Esophagus muscularis mucosa (tissue), 4 donors: Measurements from ENCODE around the gene METTL9.

Experiments
- EP300 ChIP-seq: sonication (generic); formaldehyde crosslinking; IDR thresholded peaks from one replicate; pipeline ENCODE4 v1.6.1; 2017; ENCODE audit warnings: antibody characterized with exemption
- POLR2A ChIP-seq: fragments of 450-650 bp; IDR thresholded peaks from one replicate; pipeline ENCODE4 v1.6.1; 2017; ENCODE audit warnings: antibody characterized with exemption, moderate library complexity, mild to moderate bottlenecking, low read depth
- POLR2AphosphoS5 ChIP-seq, 2 donors: sonication (generic); formaldehyde crosslinking; IDR thresholded peaks; one replicate each; pipeline ENCODE4 v1.6.1; 2017; ENCODE audit warnings: antibody characterized with exemption in 2 of 2
- TF ChIP-seq, protein P1 (sequence below), 3 experiments: fragments of 200-600 bp in 2 of 3; fragments of 450-650 bp in 1 of 3; sonication (generic) in 2 of 3; IDR thresholded peaks; one replicate each; pipeline ENCODE4 v1.5.1; 2017 to 2019; ENCODE audit warnings: antibody characterized with exemption in 3 of 3, mild to moderate bottlenecking in 2 of 3, moderate library complexity in 1 of 3

DNA sequence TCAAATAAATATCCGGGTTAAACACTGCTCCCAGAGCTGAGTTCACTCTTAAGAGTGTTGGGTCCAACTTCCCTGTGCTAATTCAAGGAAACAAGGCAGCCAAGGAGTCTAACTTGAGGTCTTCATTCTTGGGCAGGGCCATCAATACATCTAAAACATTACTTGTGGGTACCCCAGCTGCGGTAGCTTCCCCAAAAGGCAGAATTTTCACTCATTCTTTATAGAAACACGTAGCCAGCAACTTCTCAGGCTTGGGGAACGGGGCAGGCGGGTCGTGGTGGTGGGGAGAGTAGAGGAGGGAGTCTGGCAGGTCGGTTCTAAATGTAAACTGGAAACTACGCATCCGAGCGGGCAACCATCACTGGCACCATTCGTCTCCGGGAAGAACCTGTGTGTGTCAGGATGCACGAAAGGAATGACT lies 666 bp upstream of the METTL9 start:
- TF ChIP-seq POLR2AphosphoS5 (IDR thresholded peaks at IDR 0.05) (no peak), EP300 (no peak), POLR2A (no peak)
- TF ChIP-seq, protein P1, sequence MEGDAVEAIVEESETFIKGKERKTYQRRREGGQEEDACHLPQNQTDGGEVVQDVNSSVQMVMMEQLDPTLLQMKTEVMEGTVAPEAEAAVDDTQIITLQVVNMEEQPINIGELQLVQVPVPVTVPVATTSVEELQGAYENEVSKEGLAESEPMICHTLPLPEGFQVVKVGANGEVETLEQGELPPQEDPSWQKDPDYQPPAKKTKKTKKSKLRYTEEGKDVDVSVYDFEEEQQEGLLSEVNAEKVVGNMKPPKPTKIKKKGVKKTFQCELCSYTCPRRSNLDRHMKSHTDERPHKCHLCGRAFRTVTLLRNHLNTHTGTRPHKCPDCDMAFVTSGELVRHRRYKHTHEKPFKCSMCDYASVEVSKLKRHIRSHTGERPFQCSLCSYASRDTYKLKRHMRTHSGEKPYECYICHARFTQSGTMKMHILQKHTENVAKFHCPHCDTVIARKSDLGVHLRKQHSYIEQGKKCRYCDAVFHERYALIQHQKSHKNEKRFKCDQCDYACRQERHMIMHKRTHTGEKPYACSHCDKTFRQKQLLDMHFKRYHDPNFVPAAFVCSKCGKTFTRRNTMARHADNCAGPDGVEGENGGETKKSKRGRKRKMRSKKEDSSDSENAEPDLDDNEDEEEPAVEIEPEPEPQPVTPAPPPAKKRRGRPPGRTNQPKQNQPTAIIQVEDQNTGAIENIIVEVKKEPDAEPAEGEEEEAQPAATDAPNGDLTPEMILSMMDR (IDR thresholded peaks at IDR 0.05), result no peak
